Esophagus muscularis mucosa (tissue), 4 donors: Measurements from ENCODE around the gene DSTYK. TPM values are rescaled to one million over a fixed set of nuclear protein-coding genes. Genes with fewer than 3 reads are reported as not detected.

Experiments used
- DNase-seq: peaks from one replicate; pipeline ENCODE4 v3.0.0-alpha.2; 2017; ENCODE audit errors: extremely low spot score
- H3K27ac ChIP-seq, 4 donors: fragments of 200-600 bp; sonication (generic); replicated peaks in 1 of 4; 1 replicate in 3 of 4; 2 replicates in 1 of 4; pipeline ENCODE4 v1.5.1; 2016 to 2019; ENCODE audit warnings: mild to moderate bottlenecking in 1 of 4
- H3K27me3 ChIP-seq, 4 donors: fragments of 200-600 bp; sonication (generic); one replicate each; pipeline versions ENCODE4 v1.5.1 to v1.6.0; 2016 to 2019
- H3K36me3 ChIP-seq, 4 donors: fragments of 200-600 bp; sonication (generic); one replicate each; pipeline ENCODE4 v1.5.1; 2016 to 2019
- H3K4me1 ChIP-seq, 4 donors: fragments of 200-600 bp; sonication (generic); one replicate each; pipeline ENCODE4 v1.5.1; 2016 to 2019
- H3K4me3 ChIP-seq, 4 donors: fragments of 200-600 bp; sonication (generic); 1 replicate in 2 of 4; 2 replicates in 2 of 4; pipeline ENCODE4 v1.5.1; 2016 to 2019; ENCODE audit warnings: mild to moderate bottlenecking in 4 of 4, moderate library complexity in 1 of 4
- H3K9me3 ChIP-seq, 4 donors: fragments of 200-600 bp; sonication (generic); 1 replicate in 3 of 4; 2 replicates in 1 of 4; pipeline ENCODE4 v1.5.1; 2016 to 2019
- CTCF ChIP-seq, 3 experiments: fragments of 200-600 bp in 2 of 3; fragments of 450-650 bp in 1 of 3; sonication (generic) in 2 of 3; IDR thresholded peaks; one replicate each; pipeline ENCODE4 v1.5.1; 2017 to 2019; ENCODE audit warnings: antibody characterized with exemption in 3 of 3, mild to moderate bottlenecking in 2 of 3, moderate library complexity in 1 of 3
- EP300 ChIP-seq: sonication (generic); formaldehyde crosslinking; IDR thresholded peaks from one replicate; pipeline ENCODE4 v1.6.1; 2017; ENCODE audit warnings: antibody characterized with exemption
- POLR2A ChIP-seq: fragments of 450-650 bp; IDR thresholded peaks from one replicate; pipeline ENCODE4 v1.6.1; 2017; ENCODE audit warnings: antibody characterized with exemption, moderate library complexity, mild to moderate bottlenecking, low read depth
- POLR2AphosphoS5 ChIP-seq, 2 donors: sonication (generic); formaldehyde crosslinking; IDR thresholded peaks; one replicate each; pipeline ENCODE4 v1.6.1; 2017; ENCODE audit warnings: antibody characterized with exemption in 2 of 2
- WGBS: methylation state at CpG from one replicate; pipeline ENCODE4 v1.1.5; 2018; 5-methylcytosine and 5-hydroxymethylcytosine counted together
- intact Hi-C: fragments of 100-400 bp; cut with DNase I; formaldehyde crosslinking; loops from one replicate; pipeline ENCODE4 v1.15.1; 2023
- total RNA-seq, 4 donors: library from RNA; depleted of rRNA; stranded (reverse); fragments of >200 nt; gene quantifications; one replicate each; pipeline versions ENCODE4 v1.1.0 to v1.2.1, GENCODE V29; 2016

The DSTYK gene
- total RNA-seq, 4 donors from 2014 or later: 12.0 to 16.1 (median 13.9) TPM

- no peak for DNase-seq
- no peaks in the 10 kb centered on the region for H3K27me3 ChIP-seq
- WGBS: 93% methylated on average over 5 of the region's 7 CpGs
- TF ChIP-seq POLR2AphosphoS5 (IDR thresholded peaks at IDR 0.05) (no peak), EP300 (no peak), CTCF (IDR thresholded peaks at IDR 0.05) (no peak)
- no peak overlapping the region for H3K4me3 ChIP-seq
- intact Hi-C loops: loop anchor here (5.0 kb wide), 1 partner anchor 271 kb away; no protein-coding TSS in a partner anchor
- peaks cover 33 to 55% (median 43%) of the 10 kb centered on the region in 4 donors for H3K4me1 ChIP-seq
- no peaks in the 10 kb centered on the region for H3K36me3 ChIP-seq
- H3K27ac ChIP-seq: no peak overlapping the region
- H3K9me3 ChIP-seq: no peaks in the 10 kb centered on the region
Measured at GRCh38 chr1:205258261-205258691, 46.8 kb upstream of the DSTYK start.

GRCh38 chr1:205257735-205258134 is 46.2 kb upstream of the DSTYK start:
- H3K9me3 ChIP-seq: no peaks in the 10 kb centered on the region
- H3K36me3 ChIP-seq: no peaks in the 10 kb centered on the region
- TF ChIP-seq EP300 (no peak), POLR2AphosphoS5 (IDR thresholded peaks at IDR 0.05) (no peak), CTCF (IDR thresholded peaks at IDR 0.05) (no peak), POLR2A (no peak)
- no peak for DNase-seq
- H3K4me1 ChIP-seq: peaks cover 33 to 51% (median 41%) of the 10 kb centered on the region in 4 donors
- H3K27ac ChIP-seq: no peak overlapping the region
- H3K4me3 ChIP-seq: no peak overlapping the region
- intact Hi-C loops: loop anchor here (5.0 kb wide), 1 partner anchor 270 kb away; no protein-coding TSS in a partner anchor
- 83% methylated on average over 2 of the region's 2 CpGs for WGBS
- H3K27me3 ChIP-seq: no peaks in the 10 kb centered on the region

DNA sequence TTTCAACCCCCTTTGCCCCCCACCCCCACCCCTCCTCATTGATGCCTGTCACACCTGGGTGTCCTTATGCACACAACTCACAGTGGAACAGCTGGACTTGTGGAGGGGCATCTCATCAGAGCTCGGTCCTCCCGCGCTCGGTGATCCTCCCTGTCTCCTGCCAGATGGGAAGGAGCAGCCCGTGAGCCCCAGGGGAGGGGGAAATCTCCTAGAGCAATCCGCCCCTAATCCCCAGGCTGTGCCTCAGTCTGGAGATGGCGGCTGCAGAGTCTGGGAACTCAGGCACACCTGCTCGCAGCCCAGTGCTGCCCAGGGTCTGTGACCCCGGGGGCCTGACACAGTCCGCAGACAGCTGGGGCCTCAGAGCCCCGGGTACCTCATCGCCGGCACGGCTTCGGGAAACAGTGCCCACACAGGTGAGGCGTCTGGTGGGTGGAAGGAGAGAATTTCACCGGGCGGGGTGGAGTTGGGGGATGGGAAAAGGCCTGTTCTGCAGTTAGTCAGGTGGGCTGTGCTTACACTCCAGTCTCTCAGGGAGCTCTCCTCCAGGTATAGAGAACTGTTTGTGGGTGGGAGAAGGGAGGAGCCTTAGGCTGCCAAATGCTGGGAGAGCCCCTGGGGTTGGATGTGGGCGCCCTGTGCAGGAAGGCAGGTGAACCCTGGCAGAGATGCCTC is 45.6 kb upstream of the DSTYK start:
- DNase-seq: no peak
- 91% methylated on average over 10 of the region's 19 CpGs for WGBS
- no peaks in the 10 kb centered on the region for H3K9me3 ChIP-seq
- no peaks in the 10 kb centered on the region for H3K27me3 ChIP-seq
- no peak for TF ChIP-seq EP300
- TF ChIP-seq POLR2AphosphoS5 (IDR thresholded peaks at IDR 0.05): no peak
- TF ChIP-seq CTCF (IDR thresholded peaks at IDR 0.05): no peak
- no peak for TF ChIP-seq POLR2A
- no peaks in the 10 kb centered on the region for H3K36me3 ChIP-seq
- intact Hi-C loops: loop anchor here (5.0 kb wide), 1 partner anchor 270 kb away; no protein-coding TSS in a partner anchor
- no peak overlapping the region for H3K27ac ChIP-seq
- H3K4me1 ChIP-seq: peaks cover 31 to 48% (median 38%) of the 10 kb centered on the region in 4 donors
- no peak overlapping the region for H3K4me3 ChIP-seq

DNA sequence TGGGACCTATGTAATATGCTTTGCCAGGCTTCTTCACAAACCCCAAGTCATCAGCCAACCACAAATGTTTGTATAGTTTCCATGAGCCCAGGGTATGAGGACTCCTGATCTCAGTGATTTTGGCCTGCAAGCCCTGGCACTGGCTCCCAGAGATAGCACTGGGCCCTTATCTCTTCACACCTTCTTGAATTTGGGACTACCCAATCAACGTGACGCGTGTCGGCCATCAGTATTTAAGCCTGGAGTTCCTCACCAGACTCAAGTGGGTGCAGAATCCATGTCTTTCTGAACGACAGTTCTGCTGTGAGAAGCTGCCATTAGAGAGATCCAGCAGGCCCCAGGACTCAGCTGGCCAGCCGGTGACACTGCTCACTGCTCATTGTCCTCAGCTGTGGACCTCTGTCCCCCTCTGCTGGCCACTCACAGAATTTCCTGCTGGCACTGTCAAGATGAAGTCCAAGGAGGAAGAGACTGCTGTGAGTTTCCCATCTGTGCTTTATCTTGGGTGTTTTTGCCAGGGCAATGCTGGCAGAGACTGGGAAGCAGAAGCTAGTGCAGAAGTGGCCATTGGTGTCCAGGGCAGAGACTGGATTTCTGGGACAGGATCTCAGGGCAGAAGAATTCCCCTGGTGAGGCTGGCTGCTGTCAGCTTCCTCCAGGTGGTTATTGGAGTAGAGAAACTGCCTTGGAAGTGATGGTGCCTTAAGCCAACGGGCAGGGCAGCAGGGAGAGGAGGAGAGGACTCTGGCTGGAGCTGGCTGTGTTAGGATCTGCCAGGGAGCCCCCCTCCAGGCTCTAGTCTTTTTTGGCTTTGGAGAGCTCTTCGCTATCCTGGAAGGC is 44.7 kb upstream of the DSTYK start:
- no peaks in the 10 kb centered on the region for H3K27me3 ChIP-seq
- no peak for TF ChIP-seq EP300
- peak in 2 of 3 experiments; percentile 94 to 98 for TF ChIP-seq CTCF (IDR thresholded peaks at IDR 0.05)
- TF ChIP-seq POLR2A: no peak
- peak; percentile 25 to 63 for TF ChIP-seq POLR2AphosphoS5 (IDR thresholded peaks at IDR 0.05)
- H3K4me1 ChIP-seq: peaks cover 29 to 48% (median 42%) of the 10 kb centered on the region in 4 donors
- WGBS: 32% methylated on average over 4 of the region's 8 CpGs
- no peak overlapping the region for H3K27ac ChIP-seq
- intact Hi-C loops: loop anchor here (5.0 kb wide), 1 partner anchor 269 kb away; no protein-coding TSS in a partner anchor
- DNase-seq: peak; percentile 98
- no peaks in the 10 kb centered on the region for H3K9me3 ChIP-seq
- no peak overlapping the region for H3K4me3 ChIP-seq
- H3K36me3 ChIP-seq: no peaks in the 10 kb centered on the region
